ENCODE measurements around the gene KCNJ14. TPM values are rescaled to one million over a fixed set of nuclear protein-coding genes. Genes with fewer than 3 reads are reported as not detected.

The KCNJ14 gene
- total RNA-seq, 2 experiments from 2014 or later = 1.3 to 1.5 TPM

GRCh38 chr19:48493718-48494401 is 38.5 kb downstream of the KCNJ14 start:
- POLR2A ChIA-PET = interaction anchor here (0.5 to 1.6 kb wide), 3 partner anchors 12 to 1246 kb away, joined by 3 to 4 read pairs (median 4); no protein-coding TSS in a partner anchor
- DNase-seq = no peak
- H3K36me3 Mint-ChIP-seq (ENCODE audit: low read depth) = no peaks in the 10 kb centered on the region
- intact Hi-C loops (cut with micrococcal nuclease) = no loop called here
- H3K4me1 Mint-ChIP-seq (ENCODE audit: low read depth) = peaks cover 25% of the 10 kb centered on the region
- CTCF ChIA-PET = interaction anchor here (0.9 to 1.9 kb wide), 7 partner anchors 10 to 103 kb away, joined by 3 to 8 read pairs (median 3); partner anchors contain the start of gene KDELR1
- peak; percentile 3 for ATAC-seq
- H3K27me3 Mint-ChIP-seq = peaks cover 24% of the 10 kb centered on the region
- H3K27ac Mint-ChIP-seq = no peak overlapping the region
- no peaks in the 10 kb centered on the region for H3K9me3 Mint-ChIP-seq
- TF ChIP-seq, protein P1, sequence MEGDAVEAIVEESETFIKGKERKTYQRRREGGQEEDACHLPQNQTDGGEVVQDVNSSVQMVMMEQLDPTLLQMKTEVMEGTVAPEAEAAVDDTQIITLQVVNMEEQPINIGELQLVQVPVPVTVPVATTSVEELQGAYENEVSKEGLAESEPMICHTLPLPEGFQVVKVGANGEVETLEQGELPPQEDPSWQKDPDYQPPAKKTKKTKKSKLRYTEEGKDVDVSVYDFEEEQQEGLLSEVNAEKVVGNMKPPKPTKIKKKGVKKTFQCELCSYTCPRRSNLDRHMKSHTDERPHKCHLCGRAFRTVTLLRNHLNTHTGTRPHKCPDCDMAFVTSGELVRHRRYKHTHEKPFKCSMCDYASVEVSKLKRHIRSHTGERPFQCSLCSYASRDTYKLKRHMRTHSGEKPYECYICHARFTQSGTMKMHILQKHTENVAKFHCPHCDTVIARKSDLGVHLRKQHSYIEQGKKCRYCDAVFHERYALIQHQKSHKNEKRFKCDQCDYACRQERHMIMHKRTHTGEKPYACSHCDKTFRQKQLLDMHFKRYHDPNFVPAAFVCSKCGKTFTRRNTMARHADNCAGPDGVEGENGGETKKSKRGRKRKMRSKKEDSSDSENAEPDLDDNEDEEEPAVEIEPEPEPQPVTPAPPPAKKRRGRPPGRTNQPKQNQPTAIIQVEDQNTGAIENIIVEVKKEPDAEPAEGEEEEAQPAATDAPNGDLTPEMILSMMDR (IDR thresholded peaks at IDR 0.05) = no peak
- H3K4me3 Mint-ChIP-seq = peak overlapping the region; percentile 67

GRCh38 chr19:48495396-48495795 is 40.0 kb downstream of the KCNJ14 start:
- ChIA-PET CTCF (interaction anchor here (1.0 kb wide), 1 partner anchor 12 kb away, joined by 3 read pairs; no protein-coding TSS in a partner anchor), POLR2A (interaction anchor here (0.6 kb wide), 1 partner anchor 94 kb away, joined by 3 read pairs; no protein-coding TSS in a partner anchor)
- peaks cover 25% of the 10 kb centered on the region for H3K4me1 Mint-ChIP-seq (ENCODE audit: low read depth)
- H3K9me3 Mint-ChIP-seq = no peaks in the 10 kb centered on the region
- intact Hi-C loops (cut with micrococcal nuclease) = no loop called here
- no peaks in the 10 kb centered on the region for H3K36me3 Mint-ChIP-seq (ENCODE audit: low read depth)
- peaks cover 21% of the 10 kb centered on the region for H3K27me3 Mint-ChIP-seq
- DNase-seq (no peak), ATAC-seq (no peak)
- no peak overlapping the region for H3K27ac Mint-ChIP-seq
- no peak overlapping the region for H3K4me3 Mint-ChIP-seq
- TF ChIP-seq, protein P1 (IDR thresholded peaks at IDR 0.05) = no peak

DNA sequence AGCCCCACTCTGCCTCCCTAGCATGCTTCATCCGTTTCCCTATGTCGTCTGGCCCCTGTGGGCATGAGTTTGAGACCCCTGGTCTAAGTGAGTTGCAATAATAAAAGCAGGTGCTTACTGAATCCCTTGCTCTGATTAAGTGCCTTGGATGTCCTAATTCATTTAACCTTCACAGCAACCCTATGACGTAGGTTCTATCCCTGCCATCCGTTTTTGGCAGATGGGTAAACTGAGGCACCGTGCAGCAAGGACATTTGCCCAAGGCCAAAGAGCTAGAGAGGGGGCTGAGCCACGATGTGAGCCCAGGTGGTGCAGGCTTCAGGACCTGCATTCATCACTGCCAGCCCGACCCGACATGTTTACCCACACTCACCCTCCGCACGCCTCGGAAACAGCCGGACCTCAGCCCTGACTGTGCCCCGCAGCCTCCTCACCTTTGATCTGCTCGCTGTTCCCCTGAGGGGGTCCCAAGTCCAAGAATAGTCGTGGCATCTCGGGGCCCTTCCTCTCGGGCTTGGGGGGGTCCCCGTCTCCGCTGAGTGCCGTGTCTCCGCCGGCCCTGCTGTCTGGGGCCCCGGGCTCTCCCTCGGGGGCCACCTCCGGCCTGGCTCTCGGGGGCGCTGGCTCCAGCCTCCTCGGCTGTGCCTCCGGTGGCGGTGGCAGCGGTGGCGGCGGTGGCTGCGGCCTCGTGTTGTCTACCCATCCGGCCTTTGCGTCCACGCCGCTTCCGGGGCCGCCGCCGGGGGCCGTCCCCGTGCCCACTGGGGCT is 41.8 kb downstream of the KCNJ14 start:
- intact Hi-C loops (cut with micrococcal nuclease) = no loop called here
- ChIA-PET POLR2A (interaction anchor here (0.5 kb wide), 1 partner anchor 15 kb away, joined by 3 read pairs; no protein-coding TSS in a partner anchor), CTCF (no interaction called here)
- Mint-ChIP-seq H3K9me3 (no peaks in the 10 kb centered on the region), H3K4me3 (no peak overlapping the region), H3K27me3 (peaks cover 16% of the 10 kb centered on the region), H3K4me1 (ENCODE audit: low read depth) (peaks cover 23% of the 10 kb centered on the region), H3K27ac (no peak overlapping the region), H3K36me3 (ENCODE audit: low read depth) (no peaks in the 10 kb centered on the region)
- ATAC-seq (no peak), DNase-seq (no peak)
- TF ChIP-seq, protein P1 (IDR thresholded peaks at IDR 0.05) = no peak

GRCh38 chr19:48497728-48498594 is 42.6 kb downstream of the KCNJ14 start:
- TF ChIP-seq, protein P1 (IDR thresholded peaks at IDR 0.05) = no peak
- Mint-ChIP-seq H3K4me3 (no peak overlapping the region), H3K27ac (no peak overlapping the region), H3K36me3 (ENCODE audit: low read depth) (no peaks in the 10 kb centered on the region), H3K4me1 (ENCODE audit: low read depth) (peaks cover 16% of the 10 kb centered on the region), H3K27me3 (peaks cover 13% of the 10 kb centered on the region), H3K9me3 (no peaks in the 10 kb centered on the region)
- intact Hi-C loops (cut with micrococcal nuclease) = no loop called here
- POLR2A ChIA-PET = no interaction called here
- DNase-seq (no peak), ATAC-seq (no peak)
- CTCF ChIA-PET = no interaction called here
